Keratinocyte (primary cell): Measurements from ENCODE around the gene ARRDC3.

ENCODE experiments used
- EZH2 ChIP-seq: IDR thresholded peaks from one replicate; pipeline ENCODE4 v1.6.1; 2012; ENCODE audit warnings: inconsistent platforms, mild to moderate bottlenecking, low read length, moderate library complexity
- TF ChIP-seq, protein P1 (sequence below), 3 experiments: IDR thresholded peaks in 1 of 3; conservative IDR thresholded peaks in 1 of 3; optimal IDR thresholded peaks in 1 of 3; 2 replicates in 2 of 3; 3 replicates in 1 of 3; pipeline versions ENCODE3 to v1.5.1; 2011; ENCODE audit warnings: low read length in 3 of 3, mild to moderate bottlenecking in 3 of 3, moderate library complexity in 2 of 3, control low read depth in 1 of 3, inconsistent platforms in 1 of 3; ENCODE audit not compliant: insufficient read depth in 2 of 3; ENCODE audit errors: extremely low read depth in 1 of 3

- TF ChIP-seq, protein P1, sequence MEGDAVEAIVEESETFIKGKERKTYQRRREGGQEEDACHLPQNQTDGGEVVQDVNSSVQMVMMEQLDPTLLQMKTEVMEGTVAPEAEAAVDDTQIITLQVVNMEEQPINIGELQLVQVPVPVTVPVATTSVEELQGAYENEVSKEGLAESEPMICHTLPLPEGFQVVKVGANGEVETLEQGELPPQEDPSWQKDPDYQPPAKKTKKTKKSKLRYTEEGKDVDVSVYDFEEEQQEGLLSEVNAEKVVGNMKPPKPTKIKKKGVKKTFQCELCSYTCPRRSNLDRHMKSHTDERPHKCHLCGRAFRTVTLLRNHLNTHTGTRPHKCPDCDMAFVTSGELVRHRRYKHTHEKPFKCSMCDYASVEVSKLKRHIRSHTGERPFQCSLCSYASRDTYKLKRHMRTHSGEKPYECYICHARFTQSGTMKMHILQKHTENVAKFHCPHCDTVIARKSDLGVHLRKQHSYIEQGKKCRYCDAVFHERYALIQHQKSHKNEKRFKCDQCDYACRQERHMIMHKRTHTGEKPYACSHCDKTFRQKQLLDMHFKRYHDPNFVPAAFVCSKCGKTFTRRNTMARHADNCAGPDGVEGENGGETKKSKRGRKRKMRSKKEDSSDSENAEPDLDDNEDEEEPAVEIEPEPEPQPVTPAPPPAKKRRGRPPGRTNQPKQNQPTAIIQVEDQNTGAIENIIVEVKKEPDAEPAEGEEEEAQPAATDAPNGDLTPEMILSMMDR (optimal IDR thresholded peaks at IDR 0.05 in 1 of 3, IDR thresholded peaks at IDR 0.05 in 1 of 3, conservative IDR thresholded peaks at IDR 0.05 in 1 of 3; ENCODE audit: extremely low read depth in 1 of 3, insufficient read depth in 2 of 3, low read length in 3 of 3): no peak
- no peak for TF ChIP-seq EZH2
These were observed 37.7 kb downstream of the ARRDC3 start for GRCh38 chr5:91345461-91345860.
